Measurements from ENCODE around the gene GGA2.
"Not testable (repeated sequence)": the region's sequence is repeated elsewhere in the genome, so short reads cannot be mapped to it uniquely, and the experiment has no call there.

GGA2 gene

DNA sequence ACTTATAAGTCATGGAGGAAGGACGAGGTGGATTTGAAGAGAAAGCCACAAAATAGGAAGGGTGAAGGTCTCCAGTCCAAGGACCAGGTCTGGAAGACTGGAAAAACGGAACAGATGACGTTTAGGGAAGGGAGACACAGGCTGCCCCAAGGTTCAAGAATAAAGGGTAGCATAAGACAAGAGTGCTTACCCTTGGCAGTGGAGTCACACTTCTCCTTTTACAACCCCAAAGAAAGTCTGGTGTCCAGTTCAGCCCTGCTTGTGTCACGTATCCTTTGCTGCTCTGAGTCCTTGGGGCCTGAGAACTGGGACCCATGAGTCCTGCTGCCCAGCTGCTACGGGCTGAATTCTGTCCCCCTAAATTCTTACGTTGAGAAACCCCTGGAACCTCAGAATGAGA lies 13.0 kb upstream of the GGA2 start:
- FAIRE-seq = no peak

DNA sequence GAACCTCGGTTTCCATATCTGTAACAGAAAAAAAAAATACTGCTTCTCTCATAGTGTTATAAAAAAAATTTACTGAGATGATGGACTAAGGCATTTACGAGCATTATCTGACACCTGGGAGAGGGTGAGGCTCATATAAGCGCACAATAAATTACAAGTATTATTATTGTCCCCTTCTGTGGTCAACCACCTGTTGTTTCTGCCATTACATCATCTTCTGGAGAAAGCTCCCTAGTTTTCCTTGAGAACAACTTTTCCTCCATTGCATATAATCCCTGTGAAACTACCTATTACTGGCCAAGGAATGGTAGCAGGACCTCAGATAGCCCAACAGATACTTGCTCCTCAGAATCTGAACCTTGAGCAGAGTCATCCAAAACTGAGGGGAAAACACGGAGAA lies 11.7 kb upstream of the GGA2 start:
- no peak for FAIRE-seq

DNA sequence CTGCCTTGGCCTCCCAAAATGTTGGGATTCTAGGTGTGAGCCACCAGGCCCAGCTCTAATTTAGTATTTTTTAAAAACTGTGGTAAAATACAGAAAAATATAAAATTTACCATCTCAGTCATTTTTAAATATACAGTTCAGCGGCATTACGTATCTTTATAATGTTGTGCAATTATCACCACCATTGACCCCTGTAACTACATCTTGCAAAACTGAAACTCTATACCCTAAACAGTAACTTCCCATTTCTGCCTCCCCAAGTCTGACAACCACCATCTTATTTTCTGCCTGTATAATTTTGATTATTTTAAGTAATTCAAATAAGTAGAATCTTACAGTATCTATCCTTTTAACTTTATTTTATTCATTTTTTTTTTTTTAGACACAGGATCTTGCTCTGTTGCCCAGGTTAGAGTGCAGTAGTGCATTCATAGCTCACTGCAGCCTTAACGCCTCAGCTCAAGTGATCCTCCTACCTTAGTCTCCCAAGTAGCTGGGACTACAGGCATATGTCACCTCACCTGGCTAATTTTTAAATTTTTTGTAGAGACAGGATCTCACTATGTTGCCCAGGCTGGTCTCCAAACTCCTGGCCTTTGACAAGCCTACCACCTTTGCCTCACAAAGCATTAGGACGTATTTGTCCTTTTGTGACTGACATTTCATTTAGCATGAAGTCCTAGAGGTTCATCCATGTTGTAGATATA lies 10.9 kb upstream of the GGA2 start:
- FAIRE-seq = no peak

DNA sequence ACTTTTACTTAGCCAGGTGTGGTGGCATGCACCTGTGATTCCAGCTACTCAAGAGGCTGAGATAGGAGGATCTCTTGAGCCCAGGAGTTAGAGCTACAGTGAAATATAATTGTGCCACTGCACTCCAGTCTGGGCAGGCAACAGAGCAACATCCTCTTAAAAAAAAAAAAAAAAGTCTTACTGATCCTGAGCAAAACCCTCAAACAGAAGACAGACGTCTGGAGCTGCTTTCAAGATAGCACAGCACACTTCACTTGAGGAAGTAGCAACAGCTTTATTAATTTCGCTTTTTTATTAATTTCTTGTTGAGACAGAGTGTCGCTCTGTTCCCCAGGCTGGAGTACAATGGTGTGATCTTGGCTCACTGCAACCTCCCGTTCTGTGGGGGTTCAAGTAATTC lies 10.2 kb upstream of the GGA2 start:
- FAIRE-seq = no peak

DNA sequence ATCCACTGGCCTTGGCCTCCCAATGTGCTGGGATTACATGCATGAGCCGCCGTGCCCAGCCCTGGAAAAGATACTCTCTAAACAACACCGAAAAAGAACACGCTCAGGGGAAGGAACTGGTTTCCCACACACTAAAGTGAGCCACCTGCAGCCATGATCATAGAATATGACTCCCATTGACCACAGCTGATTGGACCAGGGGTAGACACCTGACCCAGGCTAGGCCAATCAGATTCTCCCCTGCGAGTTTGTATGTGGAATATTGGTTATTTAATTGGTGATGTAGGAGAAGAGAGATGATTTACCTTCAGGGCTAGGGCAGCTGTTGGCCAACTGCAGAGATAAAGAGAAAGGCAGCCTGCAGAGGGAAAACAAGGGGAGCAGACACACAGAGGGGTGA lies 9.0 kb upstream of the GGA2 start:
- no peak for FAIRE-seq

DNA sequence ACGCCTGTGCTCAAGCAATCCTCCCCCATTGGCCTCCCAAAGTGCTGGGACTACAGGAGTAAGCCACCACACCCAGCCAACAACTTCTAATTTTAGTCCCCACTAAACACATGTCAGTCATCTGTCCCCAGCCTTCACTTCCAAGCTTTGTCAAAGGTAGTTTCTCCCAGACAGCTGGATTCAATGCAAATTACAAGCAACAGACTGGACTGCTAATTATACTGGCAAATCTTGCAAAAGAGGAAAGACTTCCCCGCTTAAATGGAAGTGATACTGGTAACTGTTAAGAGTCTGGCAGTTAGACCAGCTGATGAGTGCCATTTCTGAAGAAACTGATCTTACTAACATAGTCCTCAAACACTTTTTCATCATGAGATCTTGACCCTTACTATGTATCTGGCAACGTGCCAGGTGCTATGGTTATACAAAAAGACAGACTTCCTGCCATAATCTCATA lies 8.2 kb upstream of the GGA2 start:
- no peak for FAIRE-seq

DNA sequence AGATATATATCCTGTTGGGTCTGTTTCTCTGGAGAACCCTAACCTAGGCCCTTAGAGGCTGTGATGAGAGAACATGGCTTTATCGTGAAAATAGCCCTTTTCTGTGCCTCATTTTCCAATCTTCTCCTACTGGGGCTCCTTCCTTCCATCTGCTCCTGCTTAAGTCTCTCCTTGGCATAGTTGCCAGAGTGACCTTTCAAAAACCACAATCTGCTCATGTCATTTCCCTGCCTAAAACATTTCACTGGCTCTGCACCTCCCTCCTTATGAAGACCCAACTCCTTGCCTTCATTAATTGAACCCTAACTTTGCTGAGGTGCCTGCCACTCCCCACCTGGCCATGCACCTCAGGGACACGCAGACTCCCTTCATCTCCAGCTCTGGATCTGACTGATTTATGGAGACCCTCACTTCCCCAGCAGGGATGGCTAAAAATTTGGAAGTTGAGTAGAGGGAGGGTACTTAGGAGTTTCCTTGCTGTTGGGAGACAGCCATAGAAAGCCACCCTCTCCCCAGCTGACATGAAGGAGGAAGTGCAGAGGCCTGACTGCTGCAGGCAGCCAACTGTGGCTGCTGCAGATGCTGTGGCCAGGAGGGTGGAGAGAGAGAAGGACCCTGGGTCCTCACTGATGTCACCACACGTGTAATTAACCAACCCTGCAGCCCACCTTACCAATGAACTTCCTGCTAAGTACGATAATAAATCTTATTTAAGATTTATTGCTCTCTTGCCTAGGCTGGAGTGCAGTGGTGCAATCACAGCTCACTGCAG lies 6.3 kb upstream of the GGA2 start:
- FAIRE-seq = no peak

DNA sequence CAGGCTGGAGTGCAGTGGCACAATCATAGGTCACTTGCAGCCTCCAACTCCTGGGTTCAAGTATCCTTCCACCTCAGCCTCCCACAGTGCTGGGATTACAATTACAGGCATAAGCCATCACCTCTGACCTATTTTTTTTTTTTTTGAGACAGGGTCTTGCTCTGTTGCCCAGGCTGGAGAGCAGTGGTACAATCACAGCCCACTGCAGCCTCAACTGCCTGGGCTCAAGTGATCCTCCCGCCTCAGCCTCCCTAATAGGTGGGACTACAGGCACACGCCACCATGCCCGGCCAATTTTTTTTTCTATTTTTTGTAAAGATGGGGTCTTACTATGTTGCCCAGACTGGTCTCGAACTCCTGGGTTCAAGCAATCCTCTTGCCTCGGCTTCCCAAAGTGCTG lies 5.6 kb upstream of the GGA2 start:
- no peak for FAIRE-seq

DNA sequence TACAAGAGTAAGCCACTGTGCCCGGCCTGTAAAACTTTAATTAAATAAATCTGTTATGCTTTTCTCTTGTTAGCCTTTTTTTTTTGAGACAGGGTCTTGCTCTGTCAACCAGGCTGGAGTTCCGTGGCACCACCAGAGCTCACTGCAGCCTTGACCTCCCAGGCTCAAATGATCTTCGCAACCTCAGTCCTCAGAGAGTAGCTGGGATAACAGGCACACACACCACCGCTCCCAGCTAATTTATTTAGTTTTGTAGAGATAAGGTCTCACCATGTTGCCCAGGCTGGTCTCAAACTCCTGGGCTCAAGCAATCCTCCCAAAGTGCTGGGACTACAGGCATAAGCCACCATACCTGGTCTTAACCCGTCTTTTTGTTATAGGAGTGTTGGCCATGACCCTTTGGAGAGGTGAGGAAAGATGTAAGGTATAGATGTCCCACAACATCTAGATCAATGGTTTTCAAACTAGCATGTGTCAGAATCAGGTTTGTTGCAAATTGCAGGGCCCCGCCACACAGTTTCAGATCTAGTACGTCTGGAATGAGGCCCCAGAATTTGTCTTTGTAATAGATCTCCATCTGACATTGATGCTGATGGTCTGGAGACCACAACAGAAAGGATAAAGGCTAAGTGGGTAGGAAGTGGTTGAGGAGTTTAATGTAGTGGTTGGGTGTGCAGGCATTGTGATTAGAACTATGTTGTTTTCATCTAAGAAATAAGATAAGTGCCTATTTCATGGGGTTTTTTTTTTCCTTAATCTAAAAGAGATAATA lies 4.3 kb upstream of the GGA2 start:
- no peak for FAIRE-seq

DNA sequence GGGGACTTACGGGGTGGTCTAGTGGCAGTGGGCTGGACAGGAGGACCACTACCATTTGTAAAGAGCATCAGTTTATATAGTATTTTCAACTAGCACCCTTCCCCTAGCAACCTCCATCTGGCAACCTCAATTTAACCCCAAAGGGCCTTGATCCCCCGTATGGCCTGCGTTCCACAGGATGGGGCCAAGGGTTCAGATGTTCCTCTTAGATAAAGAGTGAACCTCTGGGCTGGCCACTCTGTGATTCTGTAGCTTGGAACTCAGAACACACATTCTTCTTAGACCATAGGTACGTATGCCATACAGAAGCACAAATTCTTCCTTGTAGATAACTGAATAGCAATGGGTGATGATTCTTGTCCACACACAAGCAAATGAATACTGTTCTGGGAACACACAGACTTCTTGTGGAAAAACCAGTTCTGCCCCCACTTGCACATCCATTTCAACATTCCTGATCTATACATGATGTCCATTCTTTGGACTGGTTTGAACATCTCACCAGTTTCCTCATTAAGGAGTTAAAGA lies 1.9 kb upstream of the GGA2 start:
- FAIRE-seq = no peak

DNA sequence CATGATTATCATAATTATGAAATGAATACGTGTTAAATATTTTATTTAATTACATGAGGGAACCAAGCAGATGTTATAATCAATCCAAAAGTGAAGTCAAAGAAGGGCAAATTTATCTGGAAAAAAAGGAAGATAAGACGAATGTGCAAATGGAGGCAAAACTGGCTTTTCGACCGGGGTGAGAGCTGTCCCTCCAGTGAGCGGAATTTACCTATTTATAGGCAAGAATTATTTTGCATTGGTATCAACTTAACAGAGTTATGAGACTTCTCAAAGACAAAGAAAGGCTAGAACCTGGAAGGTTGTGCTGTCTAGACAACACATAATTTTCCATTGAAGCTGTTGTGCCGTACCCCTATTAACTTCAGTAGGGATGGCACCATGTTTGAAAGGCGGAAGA lies 1.4 kb upstream of the GGA2 start:
- no peak for FAIRE-seq

DNA sequence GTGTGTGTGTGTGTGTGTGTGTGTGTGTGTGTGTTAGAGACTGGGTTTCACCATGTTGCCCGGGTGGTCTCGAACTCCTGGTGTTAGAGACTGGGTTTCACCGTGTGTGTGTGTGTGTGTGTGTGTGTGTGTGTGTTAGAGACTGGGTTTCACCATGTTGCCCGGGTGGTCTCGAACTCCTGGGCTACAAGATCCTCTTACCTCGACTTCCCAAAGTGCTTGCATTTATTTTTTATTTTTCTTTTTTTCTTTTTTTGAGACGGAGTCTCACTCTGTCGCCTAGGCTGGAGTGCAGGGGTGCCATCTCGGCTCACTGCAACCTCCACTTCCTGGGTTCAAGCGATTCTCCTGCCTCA lies 599 bp upstream of the GGA2 start:
- not testable (repeated sequence) for FAIRE-seq

DNA sequence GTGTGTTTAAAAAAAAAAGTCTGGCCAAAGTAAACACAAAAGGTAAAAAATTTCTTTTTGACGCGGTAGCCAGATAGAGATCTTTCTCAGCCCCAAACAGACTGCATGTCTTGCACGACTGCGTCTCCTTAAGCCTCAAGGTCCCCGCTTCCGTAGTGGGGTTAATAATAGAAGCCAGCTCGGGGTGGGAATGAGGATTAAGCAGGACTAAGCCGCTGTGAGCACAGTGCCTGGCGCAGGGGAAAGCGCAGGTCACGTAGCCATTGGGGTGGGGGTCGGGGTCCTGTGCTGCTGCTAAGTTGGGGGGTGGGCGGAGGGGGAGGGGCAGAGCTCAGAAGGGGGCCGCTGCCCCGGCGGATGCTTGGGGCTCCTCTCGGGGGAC lies 521 bp downstream of the GGA2 start:
- no peak for FAIRE-seq

DNA sequence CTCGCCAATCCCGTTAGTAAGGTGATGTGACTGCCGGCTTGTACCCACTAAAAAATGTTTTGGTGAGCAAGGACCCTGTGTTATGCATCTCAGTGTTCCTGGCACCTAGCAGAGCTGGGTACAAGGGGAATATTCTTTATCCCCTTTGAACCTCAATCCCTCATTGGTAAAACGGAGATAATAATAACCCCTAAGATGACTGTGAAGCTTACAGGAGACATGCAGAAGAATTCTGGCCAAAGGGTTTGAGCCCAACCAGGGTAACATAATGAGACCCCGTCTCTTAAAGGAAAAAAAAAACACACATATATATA lies 896 bp downstream of the GGA2 start:
- no peak for FAIRE-seq

DNA sequence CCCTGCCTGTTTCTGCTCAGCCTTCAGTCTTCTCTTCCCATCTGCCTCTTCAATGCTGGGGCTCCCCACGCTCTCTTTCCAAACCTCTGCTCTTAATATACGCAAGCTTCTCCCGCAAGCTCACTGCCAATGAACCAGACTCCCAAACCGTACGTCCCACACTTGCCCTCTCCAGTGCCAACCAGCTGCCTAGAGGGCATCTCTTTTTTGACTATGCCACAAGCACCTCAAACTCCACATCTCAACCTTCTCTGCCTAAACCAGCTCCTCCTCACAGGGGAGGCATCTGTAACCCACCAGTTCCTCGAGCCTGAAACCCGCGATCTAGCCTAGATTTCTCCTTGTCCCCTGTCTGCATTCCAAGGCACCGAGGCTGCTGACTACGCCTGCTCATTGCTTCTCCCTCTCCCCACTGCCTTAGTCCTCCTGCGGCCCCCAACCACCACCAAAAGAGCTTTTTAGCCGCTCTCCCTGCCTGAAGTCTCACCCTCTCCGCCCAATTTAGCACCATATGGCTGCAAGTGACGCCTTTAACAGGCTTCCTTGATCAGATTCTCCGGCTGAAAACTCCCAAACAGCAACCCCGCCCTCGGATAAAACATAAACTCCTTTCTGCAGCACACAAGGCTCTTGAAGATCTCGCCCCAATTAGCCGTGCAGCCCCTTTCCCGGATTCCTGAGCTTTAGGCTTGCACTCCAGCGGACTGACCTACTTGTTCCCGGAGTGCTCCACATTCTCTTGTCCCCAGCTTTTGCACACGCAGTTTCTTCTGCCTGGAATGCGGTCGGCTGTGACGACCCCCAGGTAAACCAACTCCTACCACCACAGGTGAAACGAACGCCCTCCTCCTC lies 1.5 kb downstream of the GGA2 start:
- no peak for FAIRE-seq

DNA sequence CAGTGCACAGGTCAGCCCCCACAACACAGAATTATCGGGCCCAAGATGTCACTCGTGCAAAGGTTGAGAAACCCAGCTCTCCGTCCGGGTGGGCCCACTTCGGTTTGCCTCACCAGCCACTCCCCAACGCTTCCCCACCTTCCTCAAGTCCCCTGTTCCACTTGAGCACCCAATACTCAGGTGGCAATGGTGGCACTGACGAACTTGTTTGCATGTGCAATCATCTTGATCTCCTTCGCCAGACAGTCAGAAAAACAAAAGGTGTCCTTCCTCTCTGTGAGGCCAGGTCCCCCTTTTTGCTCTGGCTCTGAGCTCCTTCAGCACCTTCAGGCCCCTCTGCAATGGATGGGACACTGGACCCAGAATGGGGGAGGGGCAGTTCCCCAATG lies 3.7 kb downstream of the GGA2 start:
- FAIRE-seq = no peak

DNA sequence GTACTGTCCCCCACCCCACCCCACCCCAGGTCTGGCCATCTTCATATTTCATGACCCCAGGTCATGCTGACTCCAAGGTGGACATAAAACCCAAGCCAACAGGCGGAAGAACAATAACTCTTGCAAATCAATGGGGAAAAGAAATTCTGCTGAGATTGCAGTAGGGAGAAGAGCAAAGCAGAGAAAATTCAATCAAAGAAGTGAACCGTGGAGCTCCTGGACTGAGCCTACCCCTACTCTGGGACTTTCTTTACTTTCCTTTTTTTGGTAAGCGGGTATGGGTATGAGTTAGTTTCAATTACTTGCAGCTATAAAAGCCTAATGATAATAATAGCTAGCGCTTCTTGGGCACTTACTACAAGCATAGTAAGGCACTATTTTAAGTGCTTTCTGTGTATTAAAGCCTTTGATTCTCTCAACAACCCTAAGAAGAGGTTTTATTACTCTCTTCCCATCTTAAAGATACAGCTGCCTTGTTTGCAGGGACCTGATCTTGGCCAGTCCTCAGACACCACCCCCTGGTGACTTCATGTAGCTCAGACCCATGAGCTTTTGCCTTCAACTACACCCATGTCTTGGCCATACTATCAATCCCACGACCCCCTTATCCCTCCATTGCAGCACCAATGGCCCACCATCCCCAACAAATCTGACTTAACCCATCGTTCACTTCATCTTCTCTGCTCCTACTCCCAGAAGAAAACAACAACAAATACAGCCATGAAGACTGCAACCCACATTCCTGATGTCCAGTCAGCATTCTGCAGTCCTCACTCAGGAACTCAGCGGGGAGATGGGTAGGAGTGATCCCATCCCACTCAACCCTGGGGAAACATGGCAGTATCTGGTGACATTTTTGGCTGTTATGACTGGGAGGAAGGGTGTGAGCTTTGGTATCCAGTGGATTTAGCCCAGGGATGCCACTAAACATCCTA lies 4.4 kb downstream of the GGA2 start:
- no peak for FAIRE-seq

DNA sequence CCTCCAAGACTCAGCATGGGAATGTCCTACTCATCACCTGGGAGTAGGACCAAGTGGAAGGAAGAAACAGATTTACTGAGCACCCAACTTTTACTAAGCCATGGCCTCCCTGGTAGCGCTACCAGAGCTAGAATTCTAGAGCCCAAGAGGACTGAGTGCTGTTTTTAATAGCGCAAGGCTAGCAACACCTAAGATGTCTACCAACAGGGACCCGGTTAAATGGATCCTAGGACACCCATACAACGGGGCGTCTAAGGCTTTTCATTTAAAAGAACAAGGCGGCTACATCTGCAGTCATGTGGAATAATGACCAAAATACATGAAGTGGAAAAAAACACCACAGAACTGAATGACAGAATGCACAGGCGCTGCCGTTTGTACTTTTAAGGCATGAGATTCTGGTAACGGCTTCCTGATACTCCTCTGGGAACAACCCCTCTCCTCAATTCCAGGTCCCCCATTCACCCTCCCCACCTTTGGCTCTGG lies 5.1 kb downstream of the GGA2 start:
- no peak for FAIRE-seq

DNA sequence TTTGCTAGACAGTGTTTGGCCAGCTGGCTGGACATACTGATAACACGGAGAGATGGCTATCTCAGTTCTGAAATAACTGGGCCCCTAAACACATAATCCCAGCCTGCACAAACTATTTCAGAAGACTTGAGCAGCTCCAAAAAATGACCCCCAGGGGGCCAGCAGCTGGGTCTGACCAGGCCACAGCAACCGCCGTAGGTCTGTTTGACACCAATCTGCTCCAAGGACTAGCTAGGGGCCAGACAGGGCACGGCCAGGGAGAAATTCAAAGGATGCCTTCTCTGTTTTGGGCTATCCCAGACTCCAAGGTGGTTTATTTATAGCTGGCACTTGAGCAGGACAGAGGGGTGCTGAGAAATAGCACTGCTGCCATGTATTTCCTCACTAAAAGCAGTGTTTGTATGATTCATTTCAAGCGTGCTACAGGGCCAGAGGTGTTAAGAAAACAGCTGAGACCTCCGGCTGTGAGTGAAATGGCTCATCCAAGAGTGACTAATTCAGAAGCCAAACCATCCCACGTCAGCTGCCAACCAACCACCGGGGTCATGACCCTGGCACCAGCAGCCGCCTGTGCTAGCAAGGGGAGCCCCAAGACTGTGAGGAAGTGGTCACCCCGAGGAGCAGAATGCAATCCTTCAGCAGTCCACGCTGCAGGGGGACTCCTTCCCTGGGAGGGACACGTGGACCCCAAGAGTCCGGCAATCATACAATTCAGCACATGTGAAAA lies 5.7 kb downstream of the GGA2 start:
- FAIRE-seq = no peak

DNA sequence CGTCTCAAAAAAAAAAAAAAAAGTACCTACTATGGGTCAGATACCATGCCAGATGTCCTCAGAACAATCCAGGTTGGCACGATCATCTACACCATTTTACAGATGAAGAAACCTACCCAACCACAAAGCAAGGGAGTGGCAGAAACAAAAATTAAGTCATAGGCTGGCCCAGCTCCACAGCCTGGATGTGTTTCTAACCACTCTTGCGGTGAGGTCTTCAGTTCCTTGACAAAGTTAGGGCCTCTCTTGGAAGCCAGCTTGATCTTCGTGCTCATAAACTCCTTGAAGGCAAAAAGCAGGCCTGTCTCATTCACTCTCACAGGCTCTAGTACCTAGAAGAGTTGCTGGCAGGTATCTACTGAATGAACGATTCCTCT lies 6.2 kb downstream of the GGA2 start:
- FAIRE-seq = no peak

DNA sequence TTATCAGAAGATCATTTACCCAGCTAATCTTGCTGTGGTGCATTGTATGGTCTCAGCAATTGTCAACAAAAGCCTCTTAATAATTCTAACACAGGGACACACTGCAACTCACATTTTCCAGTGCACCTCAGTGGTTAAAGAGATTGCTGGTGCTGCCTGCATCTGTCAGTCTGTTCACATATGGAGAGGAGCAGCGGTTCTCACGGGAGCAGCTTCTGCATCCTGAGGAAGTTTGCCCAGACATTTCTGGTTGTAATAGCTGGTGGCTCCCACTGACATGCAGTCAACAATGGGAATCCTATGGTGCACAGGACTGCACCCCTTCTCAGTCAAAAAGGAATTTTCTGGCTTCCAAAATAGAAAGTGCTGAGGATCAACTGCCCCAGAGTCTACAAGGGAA lies 7.8 kb downstream of the GGA2 start:
- no peak for FAIRE-seq

Data from G401.6 (cell line).